HepG2 (cell line): ENCODE data around the gene GATC. TPM values are rescaled to one million over a fixed set of nuclear protein-coding genes. Genes with fewer than 3 reads are reported as not detected.

Experiments used
- ATAC-seq: fragments of 200-7000 bp; cut with Tn5 transposase; 3 replicates; pipeline ENCODE4 v1.9.1; 2020; ENCODE audit warnings: mild to moderate bottlenecking, moderate library complexity
- BruUV-seq: library from RNA; stranded (reverse); fragments of 400-500 nt; replicated peaks from 2 replicates; lab custom pipeline; 2021; lab: Mats Ljungman, UMichigan
- CTCF ChIA-PET: fragments of 300-600 bp; formaldehyde crosslinking; extraction: SDS; loops from one replicate; lab custom pipeline; 2021; ENCODE audit warnings: low total read pairs, inconsistent platforms, low intra/inter-chr PET ratio; lab: Yijun Ruan, JAX
- POLR2A ChIA-PET: fragments of 350-600 bp; sonication (Branson Sonifier 250); formaldehyde crosslinking; loops from one replicate; lab custom pipeline; 2020; ENCODE audit warnings: antibody characterized with exemption, inconsistent platforms; lab: Yijun Ruan, JAX
- DNase-seq: peaks from one replicate; pipeline ENCODE4 v3.0.0-alpha.2; 2015; ENCODE audit warnings: low spot score
- FAIRE-seq: peaks from 3 replicates; lab custom pipeline; 2011; peaks lifted over from hg19 to GRCh38; lab: Jason Lieb, UNC
- H2AFZ ChIP-seq: one replicate; pipeline ENCODE4 v1.6.1; 2011; ENCODE audit warnings: low read length, inconsistent platforms
- H3K27ac ChIP-seq: fragments of 300-600 bp; 3 replicates; pipeline ENCODE4 v1.8.0; 2011; ENCODE audit warnings: mixed run types, mild to moderate bottlenecking, mixed read lengths, low read length, inconsistent platforms; ENCODE audit not compliant: insufficient read depth; ENCODE audit errors: extremely low read length
- H3K27me3 ChIP-seq, 2 experiments: fragments of 200-600 bp in 1 of 2; 2 replicates in 1 of 2; 3 replicates in 1 of 2; pipeline versions ENCODE4 v1.6.0 to v1.8.0; 2011; ENCODE audit warnings: low read length in 2 of 2, mild to moderate bottlenecking in 2 of 2, moderate library complexity in 2 of 2, inconsistent platforms in 1 of 2; ENCODE audit not compliant: insufficient read depth in 2 of 2, control insufficient read depth in 1 of 2
- H3K36me3 ChIP-seq, 2 experiments: fragments of 200-600 bp in 1 of 2; replicated peaks in 1 of 2; 2 replicates in 1 of 2; 3 replicates in 1 of 2; pipeline versions ENCODE4 v1.5.1 to v1.8.0; 2011; ENCODE audit warnings: low read length in 2 of 2, inconsistent platforms in 1 of 2; ENCODE audit not compliant: insufficient read depth in 2 of 2, control insufficient read depth in 1 of 2
- H3K4me1 ChIP-seq: 2 replicates; pipeline ENCODE4 v1.5.1; 2012; ENCODE audit warnings: low read length, inconsistent platforms; ENCODE audit not compliant: insufficient read depth
- H3K4me2 ChIP-seq: 2 replicates; pipeline ENCODE4 v1.6.0; 2011; ENCODE audit warnings: low read depth, low read length, inconsistent platforms
- H3K4me3 ChIP-seq, 3 experiments: fragments of 200-600 bp in 1 of 3; sonication (generic), shearing (Covaris generic) in 1 of 3; replicated peaks in 1 of 3; 2 replicates each; pipeline ENCODE4 v1.5.1; 2011 to 2016; ENCODE audit warnings: low read length in 3 of 3, inconsistent platforms in 2 of 3, low read depth in 2 of 3, mild to moderate bottlenecking in 2 of 3, control low read depth in 1 of 3, mixed read lengths in 1 of 3; ENCODE audit not compliant: insufficient read depth in 1 of 3
- H3K79me2 ChIP-seq: one replicate; pipeline ENCODE4 v1.6.1; 2011; ENCODE audit warnings: low read length, inconsistent platforms; ENCODE audit not compliant: insufficient read depth
- H3K9ac ChIP-seq: 2 replicates; pipeline ENCODE4 v1.6.0; 2011; ENCODE audit warnings: mild to moderate bottlenecking, low read depth, low read length, inconsistent platforms; ENCODE audit not compliant: insufficient read depth
- H3K9me3 ChIP-seq: 2 replicates; pipeline ENCODE4 v1.5.1; 2012; ENCODE audit warnings: mild to moderate bottlenecking, low read length
- H4K20me1 ChIP-seq: 2 replicates; pipeline ENCODE4 v1.6.0; 2011; ENCODE audit warnings: inconsistent platforms, mild to moderate bottlenecking, low read length, moderate library complexity; ENCODE audit not compliant: insufficient read depth
- CEBPB ChIP-seq: IDR thresholded peaks from 2 replicates; pipeline ENCODE4 v1.6.1; 2011; ENCODE audit warnings: low read depth, low read length, improper control_type of control experiment, borderline replicate concordance
- SMARCC2 ChIP-seq: fragments of 450-650 bp; IDR thresholded peaks from 2 replicates; pipeline ENCODE4 v1.6.1; 2017; ENCODE audit warnings: antibody characterized with exemption, mild to moderate bottlenecking
- XRCC5 ChIP-seq: fragments of 200-400 bp; formaldehyde crosslinking; optimal IDR thresholded peaks from 2 replicates; pipeline ENCODE3; 2017; ENCODE audit warnings: mild to moderate bottlenecking, low read length
- ZNF251 ChIP-seq: sonication (generic); formaldehyde crosslinking; IDR thresholded peaks from 2 replicates; pipeline ENCODE4 v1.9.0; 2021; ENCODE audit warnings: mild to moderate bottlenecking, missing genetic modification reagents
- ZNF790 ChIP-seq: sonication (generic); formaldehyde crosslinking; IDR thresholded peaks from 2 replicates; pipeline ENCODE4 v1.8.0; 2022; ENCODE audit warnings: missing genetic modification reagents, mild to moderate bottlenecking, borderline replicate concordance
- ZNF891 ChIP-seq: sonication (generic); formaldehyde crosslinking; IDR thresholded peaks from 2 replicates; pipeline ENCODE4 v1.5.0; 2020; ENCODE audit warnings: mild to moderate bottlenecking, missing genetic modification reagents
- WGBS: methylation state at CpG from one replicate; pipeline ENCODE4 v1.1.6; 2017; ENCODE audit warnings: low lambda C conversion rate; 5-methylcytosine and 5-hydroxymethylcytosine counted together
- in situ Hi-C: cut with HindIII; loops from 2 replicates; pipeline ENCODE4 v1.10.0; 2017; ENCODE audit warnings: low pct_unique_long_range_greater_than_20kb; ENCODE audit not compliant: extremely low pct_ligation_motif_present
- intact Hi-C: fragments of 100-400 bp; cut with micrococcal nuclease; formaldehyde crosslinking; loops from one replicate; pipeline ENCODE4 v1.10.0; 2022; ENCODE audit not compliant: unreplicated experiment
- polyA plus RNA-seq, 8 experiments: library from polyadenylated mRNA; depleted of rRNA in 3 of 8; stranded (reverse) in 7 of 8; unstranded in 1 of 8; fragments of >200 nt; fragmentation: Illumina TruSeq in 4 of 8; extraction: Trizol in 4 of 8; gene quantifications; 2 replicates each; pipeline versions ENCODE4 v1.2.1 to v1.2.3, GENCODE V29; 2011 to 2016; ENCODE audit warnings: low read depth in 4 of 8, missing spikeins in 1 of 8, mixed read lengths in 1 of 8; ENCODE audit not compliant: insufficient read depth in 1 of 8
- total RNA-seq, 5 experiments: library from RNA; depleted of rRNA; stranded (reverse); fragments of >200 nt; fragmentation: Illumina TruSeq; extraction: Trizol; gene quantifications; 2 replicates each; pipeline ENCODE4 v1.2.3, GENCODE V29; 2016; ENCODE audit warnings: low read depth in 1 of 5
- TF ChIP-seq, protein P1 (sequence below): sonication (generic); formaldehyde crosslinking; IDR thresholded peaks from 2 replicates; pipeline ENCODE4; 2020; ENCODE audit warnings: missing genetic modification reagents, mild to moderate bottlenecking, borderline replicate concordance

Gene GATC
- total and polyA plus RNA-seq, 2 of the 13 experiments (the other 11 are each of a cell fraction or from before 2014, with no cell fraction given), result 17.7 to 29.7 TPM

DNA sequence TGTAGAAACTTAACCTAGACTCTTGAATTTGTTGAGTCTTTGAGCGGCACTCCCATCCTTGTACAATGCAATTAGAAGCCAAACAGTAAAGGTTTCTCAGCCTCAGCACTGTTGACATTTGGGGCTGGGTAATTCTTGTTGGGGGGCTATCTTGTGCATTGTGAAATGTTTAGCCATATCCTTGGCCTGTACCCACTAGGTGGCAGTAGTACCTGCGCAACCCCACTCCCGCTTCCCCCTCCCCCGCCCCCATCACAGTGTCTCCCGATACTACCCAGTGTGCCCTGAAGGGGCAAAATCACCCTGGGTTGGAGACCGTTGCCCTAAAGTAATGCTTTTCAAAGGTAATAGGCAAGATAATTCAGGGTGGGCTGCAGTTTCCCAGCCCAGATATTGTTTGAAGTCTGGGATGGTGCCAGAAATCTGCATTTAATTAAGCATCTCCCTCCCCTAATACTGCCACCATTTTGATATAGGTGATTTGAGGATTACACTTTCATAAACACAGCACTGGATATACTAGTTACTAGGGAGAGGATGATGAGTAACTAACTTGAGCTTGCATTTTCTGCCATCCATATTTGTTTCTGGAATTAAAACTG, 6.5 kb upstream of the GATC start (continued):
- TF ChIP-seq XRCC5 (peak; percentile 35), SMARCC2 (no peak), ZNF790 (no peak), ZNF891 (CRISPR knock-in tag) (no peak)
- TF ChIP-seq, protein P1, sequence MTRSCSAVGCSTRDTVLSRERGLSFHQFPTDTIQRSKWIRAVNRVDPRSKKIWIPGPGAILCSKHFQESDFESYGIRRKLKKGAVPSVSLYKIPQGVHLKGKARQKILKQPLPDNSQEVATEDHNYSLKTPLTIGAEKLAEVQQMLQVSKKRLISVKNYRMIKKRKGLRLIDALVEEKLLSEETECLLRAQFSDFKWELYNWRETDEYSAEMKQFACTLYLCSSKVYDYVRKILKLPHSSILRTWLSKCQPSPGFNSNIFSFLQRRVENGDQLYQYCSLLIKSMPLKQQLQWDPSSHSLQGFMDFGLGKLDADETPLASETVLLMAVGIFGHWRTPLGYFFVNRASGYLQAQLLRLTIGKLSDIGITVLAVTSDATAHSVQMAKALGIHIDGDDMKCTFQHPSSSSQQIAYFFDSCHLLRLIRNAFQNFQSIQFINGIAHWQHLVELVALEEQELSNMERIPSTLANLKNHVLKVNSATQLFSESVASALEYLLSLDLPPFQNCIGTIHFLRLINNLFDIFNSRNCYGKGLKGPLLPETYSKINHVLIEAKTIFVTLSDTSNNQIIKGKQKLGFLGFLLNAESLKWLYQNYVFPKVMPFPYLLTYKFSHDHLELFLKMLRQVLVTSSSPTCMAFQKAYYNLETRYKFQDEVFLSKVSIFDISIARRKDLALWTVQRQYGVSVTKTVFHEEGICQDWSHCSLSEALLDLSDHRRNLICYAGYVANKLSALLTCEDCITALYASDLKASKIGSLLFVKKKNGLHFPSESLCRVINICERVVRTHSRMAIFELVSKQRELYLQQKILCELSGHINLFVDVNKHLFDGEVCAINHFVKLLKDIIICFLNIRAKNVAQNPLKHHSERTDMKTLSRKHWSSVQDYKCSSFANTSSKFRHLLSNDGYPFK (CRISPR knock-in tag), result no peak

DNA sequence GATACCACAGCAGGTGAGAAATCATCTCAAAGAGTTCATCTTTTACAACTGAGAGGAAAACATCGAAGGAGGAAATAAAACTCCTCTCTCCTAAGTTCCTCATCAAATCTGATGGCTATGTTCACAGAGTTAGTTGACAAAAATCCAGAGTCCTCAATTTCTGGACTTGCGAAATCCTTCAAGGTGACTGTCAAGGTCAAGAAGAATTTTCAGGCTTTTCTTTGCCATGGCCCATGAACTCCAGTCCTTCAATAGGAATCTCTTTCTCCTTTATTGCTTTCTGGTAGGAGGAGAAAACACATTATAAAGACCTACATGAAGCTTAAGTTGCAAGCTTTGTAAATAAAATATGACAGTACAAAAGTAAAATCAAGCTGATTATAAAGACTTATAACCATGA, 1.6 kb upstream of the GATC start:
- Histone ChIP-seq H2AFZ (no peak overlapping the region), H3K27me3 (no peaks in the 10 kb centered on the region; a peak in 1 of 5 replicates), H3K9ac (peak overlapping the region; percentile 91; the same call in 1 of the 2 replicates), H3K4me3 (peak overlapping the region; percentile 81 to 97 (median 82); a peak in 4 of 6 replicates), H3K4me1 (peaks cover 35% of the 10 kb centered on the region), H3K36me3 (peaks cover 8 to 36% of the 10 kb centered on the region in 2 experiments), H3K9me3 (no peaks in the 10 kb centered on the region), H3K79me2 (peaks cover 61% of the 10 kb centered on the region), H3K4me2 (peak overlapping the region; percentile 87), H4K20me1 (peaks cover 7% of the 10 kb centered on the region; the same call in 1 of the 2 replicates), H3K27ac (no peak overlapping the region)
- WGBS, result 94% methylated on average over 2 of the region's 2 CpGs
- 0 out of 2 replicates have a peak, but pooled peaks have one; percentile 14 for TF ChIP-seq CEBPB
- no peak for TF ChIP-seq ZNF251
- ChIA-PET POLR2A (interaction anchor here (1.4 kb wide), 1 partner anchor 9 kb away, joined by 4 read pairs; no protein-coding TSS in a partner anchor), CTCF (no interaction called here)
- no TSS peak for BruUV-seq
- DNase-seq (no peak), ATAC-seq (no peak), FAIRE-seq (no peak)
- intact Hi-C loops (no loop called here), in situ Hi-C loops (no loop called here)
